DND-41 (cell line): ENCODE measurements around the gene WBP11.

ENCODE experiments used
- CTCF ChIP-seq: IDR thresholded peaks from 2 replicates; pipeline ENCODE4 v1.5.1; 2012; ENCODE audit warnings: borderline replicate concordance, low read length, moderate library complexity, mild to moderate bottlenecking; ENCODE audit not compliant: poor library complexity, severe bottlenecking; ENCODE audit errors: extremely low read depth
- EZH2 ChIP-seq: IDR thresholded peaks from 3 replicates; pipeline ENCODE4 v1.6.1; 2012; ENCODE audit warnings: borderline replicate concordance, low read depth, mild to moderate bottlenecking, moderate library complexity, low read length, inconsistent platforms; ENCODE audit not compliant: severe bottlenecking

GRCh38 chr12:14772946-14773345 lies 30.3 kb downstream of the WBP11 start:
- TF ChIP-seq EZH2 (no peak), CTCF (no peak)
